GM23338 (cell line): ENCODE measurements around the gene ACCS. TPM values are rescaled to one million over a fixed set of nuclear protein-coding genes. Genes with fewer than 3 reads are reported as not detected.

Experiments used
- ATAC-seq: fragments of 200-7000 bp; cut with Tn5 transposase; 3 replicates; pipeline ENCODE4 v1.9.1; 2020
- DNase-seq: peaks from one replicate; pipeline ENCODE4 v3.0.0-alpha.2; 2015; ENCODE audit warnings: low spot score
- H2AFZ ChIP-seq: fragments of 200-600 bp; sonication (generic); 2 replicates; pipeline ENCODE4 v1.8.0; 2016; ENCODE audit warnings: antibody characterized with exemption, mild to moderate bottlenecking, moderate library complexity
- H3F3A ChIP-seq: fragments of 200-600 bp; sonication (generic); replicated peaks from 2 replicates; pipeline ENCODE4 v1.8.0; 2017; ENCODE audit warnings: antibody characterized with exemption, mixed run types, low read depth
- H3K27ac ChIP-seq: fragments of 200-600 bp; sonication (generic); 2 replicates; pipeline ENCODE4 v1.6.1; 2016; ENCODE audit warnings: low read depth
- H3K27me3 ChIP-seq: fragments of 200-600 bp; sonication (generic); 2 replicates; pipeline ENCODE4 v1.8.0; 2016; ENCODE audit warnings: mild to moderate bottlenecking, mixed run types, moderate library complexity; ENCODE audit not compliant: insufficient read depth
- H3K36me3 ChIP-seq: fragments of 200-600 bp; sonication (generic); 2 replicates; pipeline ENCODE4 v1.8.0; 2016; ENCODE audit warnings: mild to moderate bottlenecking; ENCODE audit not compliant: insufficient read depth
- H3K4me1 ChIP-seq: fragments of 200-600 bp; sonication (generic); 2 replicates; pipeline ENCODE4 v1.8.0; 2016; ENCODE audit warnings: mild to moderate bottlenecking, moderate library complexity; ENCODE audit not compliant: insufficient read depth
- H3K4me2 ChIP-seq: fragments of 200-600 bp; sonication (generic); 2 replicates; pipeline ENCODE4 v1.7.1; 2017; ENCODE audit warnings: mixed run types
- H3K4me3 ChIP-seq: fragments of 200-600 bp; sonication (generic); 2 replicates; pipeline ENCODE4 v1.6.1; 2016; ENCODE audit warnings: mixed run types
- H3K79me2 ChIP-seq: fragments of 200-600 bp; sonication (generic); replicated peaks from 2 replicates; pipeline ENCODE4 v1.8.0; 2017; ENCODE audit warnings: mild to moderate bottlenecking; ENCODE audit not compliant: insufficient read depth
- H3K9me2 ChIP-seq: fragments of 200-600 bp; sonication (generic); 2 replicates; pipeline ENCODE4 v1.8.0; 2017; ENCODE audit not compliant: insufficient read depth
- H4K20me1 ChIP-seq: fragments of 200-600 bp; sonication (generic); replicated peaks from 2 replicates; pipeline ENCODE4 v1.8.0; 2017; ENCODE audit warnings: mild to moderate bottlenecking; ENCODE audit not compliant: insufficient read depth
- H3K27ac Mint-ChIP-seq: 2 replicates; pipeline ENCODE4 v1.8.0; 2020; ENCODE audit warnings: inconsistent platforms, mild to moderate bottlenecking, moderate library complexity, mixed read lengths
- H3K27me3 Mint-ChIP-seq: 3 replicates; pipeline ENCODE4 v1.8.0; 2022; ENCODE audit warnings: low read depth, mild to moderate bottlenecking, moderate library complexity, mixed read lengths, inconsistent platforms; ENCODE audit not compliant: insufficient read depth, poor library complexity
- H3K36me3 Mint-ChIP-seq: 3 replicates; pipeline ENCODE4 v1.8.0; 2021; ENCODE audit warnings: low read depth, mild to moderate bottlenecking, inconsistent platforms, moderate library complexity, mixed read lengths
- H3K4me1 Mint-ChIP-seq: 3 replicates; pipeline ENCODE4 v1.8.0; 2020; ENCODE audit warnings: mild to moderate bottlenecking, inconsistent platforms, mixed read lengths
- H3K4me3 Mint-ChIP-seq: 3 replicates; pipeline ENCODE4 v1.8.0; 2021; ENCODE audit warnings: moderate library complexity, mild to moderate bottlenecking, inconsistent platforms, mixed read lengths
- H3K9me3 Mint-ChIP-seq: 3 replicates; pipeline ENCODE4 v1.8.0; 2020; ENCODE audit warnings: moderate library complexity, mild to moderate bottlenecking, inconsistent platforms, mixed read lengths
- CREB1 ChIP-seq: fragments of 250-450 bp; sonication (Bioruptor Pico); IDR thresholded peaks from 2 replicates; pipeline ENCODE4 v1.5.0; 2020; ENCODE audit warnings: low read depth, mild to moderate bottlenecking, moderate library complexity
- CTCF ChIP-seq, 2 experiments: fragments of 200-600 bp in 1 of 2; sonication (generic) in 1 of 2; conservative IDR thresholded peaks; 2 replicates each; pipeline versions ENCODE4 v1.5.1 to v1.6.1; 2016 to 2017; ENCODE audit warnings: antibody characterized with exemption in 2 of 2, low read depth in 2 of 2, mild to moderate bottlenecking in 2 of 2, moderate library complexity in 1 of 2
- ETS1 ChIP-seq: IDR thresholded peaks from 2 replicates; pipeline ENCODE4 v1.6.1; 2016; ENCODE audit warnings: antibody characterized with exemption
- EZH2 ChIP-seq: fragments of 200-600 bp; sonication (generic); IDR thresholded peaks from one replicate; pipeline ENCODE4 v1.8.0; 2017; ENCODE audit warnings: antibody characterized with exemption, mild to moderate bottlenecking, low read depth; ENCODE audit not compliant: unreplicated experiment
- EZH2phosphoT487 ChIP-seq: fragments of 200-600 bp; sonication (generic); IDR thresholded peaks from one replicate; pipeline ENCODE4 v1.8.1; 2018; ENCODE audit warnings: antibody characterized with exemption; ENCODE audit not compliant: unreplicated experiment
- JUNB ChIP-seq: IDR thresholded peaks from one replicate; pipeline ENCODE4 v1.6.1; 2016; ENCODE audit warnings: antibody characterized with exemption; ENCODE audit not compliant: unreplicated experiment
- NANOG ChIP-seq: IDR thresholded peaks from 2 replicates; pipeline ENCODE4 v1.6.1; 2016; ENCODE audit warnings: antibody characterized with exemption, borderline replicate concordance
- STAT1 ChIP-seq: IDR thresholded peaks from one replicate; pipeline ENCODE4 v1.6.1; 2016; ENCODE audit warnings: antibody characterized with exemption; ENCODE audit not compliant: unreplicated experiment
- ZNF114 ChIP-seq: fragments of 250-450 bp; sonication (Bioruptor Pico); IDR thresholded peaks from 2 replicates; pipeline ENCODE4 v1.5.0; 2020; ENCODE audit warnings: mild to moderate bottlenecking, moderate library complexity
- ZNF331 ChIP-seq: fragments of 250-450 bp; sonication (Bioruptor Pico); IDR thresholded peaks from 2 replicates; pipeline ENCODE4 v1.5.0; 2020; ENCODE audit warnings: low read depth, mild to moderate bottlenecking, moderate library complexity
- ZNF462 ChIP-seq: fragments of 250-450 bp; sonication (Bioruptor Pico); IDR thresholded peaks from 2 replicates; pipeline ENCODE4 v1.5.0; 2020; ENCODE audit warnings: mild to moderate bottlenecking, moderate library complexity
- polyA plus RNA-seq: library from polyadenylated mRNA; unstranded; fragments of >200 nt; fragmentation: Nextera tagmentation; extraction: Ambion mirVana; gene quantifications from 2 replicates; pipeline ENCODE4 v1.2.1, GENCODE V29; 2016
- total RNA-seq: library from RNA; depleted of rRNA; stranded (reverse); fragments of >200 nt; shearing (Covaris generic); gene quantifications from 2 replicates; pipeline ENCODE4 v1.2.3, GENCODE V29; 2014

The ACCS gene
- total and polyA plus RNA-seq, 2 experiments from 2014 or later: 3.6 to 6.6 TPM

GRCh38 chr11:44067266-44067665, 1.2 kb downstream of the ACCS start:
- peaks cover 22% of the 10 kb centered on the region for H3K27me3 Mint-ChIP-seq
- H3K4me2 ChIP-seq: peak overlapping the region; percentile 74
- H3K27ac Mint-ChIP-seq: 0 out of 2 replicates have a peak overlapping the region, but pooled peaks have one; percentile 93
- no peak overlapping the region for H3K27ac ChIP-seq
- no peak overlapping the region for H2AFZ ChIP-seq
- H3K79me2 ChIP-seq: no peaks in the 10 kb centered on the region
- no peaks in the 10 kb centered on the region for H3K9me3 Mint-ChIP-seq
- no peak for TF ChIP-seq ZNF462 (CRISPR knock-in tag)
- TF ChIP-seq ZNF331 (CRISPR knock-in tag): no peak
- TF ChIP-seq ZNF114 (CRISPR knock-in tag): no peak
- no peak for TF ChIP-seq JUNB
- no peak for TF ChIP-seq ETS1
- TF ChIP-seq NANOG: no peak
- no peak for TF ChIP-seq CTCF (conservative IDR thresholded peaks at IDR 0.05; ENCODE audit: low read depth in 2 of 2)
- TF ChIP-seq EZH2phosphoT487: no peak
- TF ChIP-seq CREB1 (CRISPR knock-in tag): no peak
- no peak for TF ChIP-seq EZH2
- no peak for TF ChIP-seq STAT1
- H3K4me3 Mint-ChIP-seq: peak overlapping the region; percentile 83
- H3K4me1 ChIP-seq: peaks cover 16% of the 10 kb centered on the region
- H3K4me3 ChIP-seq: peak overlapping the region; percentile 70
- DNase-seq (no peak), ATAC-seq (no peak)
- peaks cover 34% of the 10 kb centered on the region for H3K4me1 Mint-ChIP-seq
- H3K36me3 ChIP-seq: no peaks in the 10 kb centered on the region
- H3K36me3 Mint-ChIP-seq: peaks cover 9% of the 10 kb centered on the region
- peaks cover 8% of the 10 kb centered on the region; the same call in 1 of the 2 replicates for H3F3A ChIP-seq
- peaks cover 4% of the 10 kb centered on the region; the same call in 1 of the 2 replicates for H3K9me2 ChIP-seq
- peaks cover 8% of the 10 kb centered on the region; the same call in 1 of the 2 replicates for H3K27me3 ChIP-seq
- H4K20me1 ChIP-seq: no peaks in the 10 kb centered on the region
